Measurements from ENCODE around the gene WAC.

WAC gene

DNA sequence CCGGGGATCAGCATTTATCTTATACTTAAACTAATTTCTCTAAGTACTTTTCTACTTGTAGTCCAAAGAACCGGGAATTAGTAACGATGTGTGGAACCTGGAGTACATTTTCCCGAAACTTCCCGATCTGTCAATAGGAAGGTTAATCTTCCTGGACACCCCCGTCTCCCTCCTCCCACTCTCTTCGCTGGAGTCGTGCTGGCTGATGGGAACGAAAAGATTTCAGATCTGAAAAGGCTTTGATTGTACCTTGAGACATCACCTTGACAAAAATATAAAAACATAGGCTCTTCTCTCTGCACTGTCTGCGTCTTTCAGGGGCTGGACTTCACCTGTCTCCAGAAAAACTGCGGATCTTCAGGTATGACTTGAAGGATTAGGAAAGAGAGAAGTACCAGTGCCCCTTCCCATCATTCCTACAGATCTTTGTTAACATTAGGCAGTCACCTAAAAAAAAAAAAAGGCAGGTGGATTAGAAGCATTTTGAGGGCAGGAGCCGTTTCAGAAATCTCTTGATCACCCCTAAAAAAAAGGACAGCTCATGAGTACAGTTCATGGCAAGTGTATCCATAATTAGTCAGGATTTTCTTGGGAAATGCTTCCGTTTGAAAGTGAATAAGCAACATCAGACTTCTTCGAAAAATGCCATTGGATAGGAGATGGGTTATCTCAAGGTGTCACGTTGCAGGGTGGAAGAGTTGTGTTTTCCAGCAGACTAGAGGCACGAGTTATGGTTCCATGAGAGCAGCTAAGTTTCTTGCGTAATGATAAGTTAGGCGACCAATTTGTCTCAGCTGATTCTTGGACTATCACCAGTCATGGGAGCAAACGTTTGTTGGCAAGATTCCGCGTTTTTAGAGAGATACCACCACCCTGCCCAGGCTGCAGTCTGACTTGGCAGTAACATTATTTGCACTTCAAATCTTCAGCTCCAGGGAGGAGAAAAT is 136.6 kb downstream of the WAC start:
- DNase-seq (ENCODE audit: low spot score), result no peak
